Activated CD8-positive, alpha-beta memory T cell treated with anti-CD3 and anti-CD28 coated beads, Interleukin-2, amount 50 U/mL, for 24 hours (primary cell): Measurements from ENCODE around the gene HDAC4.

Experiments used
- DNase-seq: peaks from one replicate; pipeline ENCODE4 v3.0.0-alpha.2; 2020; ENCODE audit errors: extremely low read depth

The HDAC4 gene

DNA sequence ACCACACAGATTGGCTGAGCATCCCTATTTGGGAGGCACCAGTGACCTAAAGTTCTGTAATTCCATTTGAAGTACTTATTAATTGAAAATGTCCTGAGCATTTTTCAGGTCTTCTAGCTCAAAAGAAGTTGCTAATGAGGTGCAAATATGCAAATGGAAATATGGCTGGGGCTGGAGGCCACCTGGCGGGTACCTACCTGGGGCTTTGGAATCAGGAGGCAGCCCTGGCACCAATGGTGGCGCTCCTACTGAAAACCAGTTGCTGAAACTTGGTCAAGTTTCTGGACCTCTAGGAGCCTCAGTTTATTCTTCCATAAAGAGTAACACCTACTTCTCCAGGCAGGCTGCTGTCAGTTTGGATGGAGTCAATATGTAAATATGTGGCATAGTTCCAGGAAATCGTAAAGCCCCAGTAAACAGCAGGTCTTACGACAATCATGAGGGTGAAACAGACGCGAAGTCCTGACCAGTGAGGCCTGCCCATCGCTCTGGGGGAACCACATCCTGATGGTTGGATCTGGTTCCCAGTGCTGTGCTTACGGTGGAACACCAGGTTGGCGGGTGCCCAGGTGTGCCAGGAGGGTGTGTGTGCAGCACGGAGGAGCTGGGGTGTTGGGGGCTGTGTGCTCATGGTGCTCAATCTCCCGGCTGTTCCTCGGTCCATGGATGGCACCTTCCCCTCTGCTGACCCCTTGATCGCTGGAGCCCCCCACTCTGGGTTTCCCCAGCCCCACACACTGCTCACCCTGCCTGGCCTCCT, 366.8 kb downstream of the HDAC4 start:
- no peak for DNase-seq

DNA sequence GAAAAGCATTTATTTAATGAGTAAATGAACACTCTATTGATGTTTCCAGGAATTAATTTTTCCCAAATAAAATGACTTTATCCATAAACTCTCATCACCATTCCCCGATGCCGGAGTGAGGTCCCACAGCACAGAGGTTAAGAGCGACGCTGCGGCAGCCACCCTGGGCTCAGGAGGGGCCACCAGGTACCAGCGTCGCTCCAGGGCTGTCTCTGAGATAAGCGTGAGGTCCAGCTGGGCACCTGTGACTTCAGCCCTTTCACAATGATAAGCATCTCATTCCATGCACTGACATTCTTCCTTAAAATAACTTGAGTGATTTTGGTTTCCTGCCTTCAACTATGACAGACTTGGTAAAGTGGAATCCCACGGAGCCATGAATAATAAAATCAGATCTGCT, 370.9 kb downstream of the HDAC4 start:
- DNase-seq = no peak

DNA sequence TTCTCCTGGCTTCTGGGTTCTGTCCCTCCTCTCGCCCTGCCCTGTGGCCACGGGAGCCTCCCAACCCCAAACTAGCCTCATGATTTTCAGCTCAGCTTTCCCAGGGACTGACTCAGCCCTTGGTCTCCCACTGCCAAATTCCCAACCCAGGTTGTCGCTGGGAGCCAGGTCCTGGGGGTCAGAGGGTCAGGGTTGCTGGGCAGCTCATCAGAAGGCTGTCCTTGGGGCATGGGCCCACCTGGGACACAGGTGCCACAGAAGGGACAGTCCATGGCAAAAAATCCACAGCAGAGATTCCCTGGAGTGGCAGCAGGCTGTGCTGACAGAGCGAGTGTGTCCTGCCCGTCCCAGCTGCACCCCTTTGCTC, 372.6 kb downstream of the HDAC4 start:
- DNase-seq = no peak

- DNase-seq = no peak
These were observed 373.2 kb downstream of the HDAC4 start for GRCh38 chr2:239027391-239028252.

- no peak for DNase-seq
These were observed 374.0 kb downstream of the HDAC4 start for GRCh38 chr2:239026711-239027361.

DNA sequence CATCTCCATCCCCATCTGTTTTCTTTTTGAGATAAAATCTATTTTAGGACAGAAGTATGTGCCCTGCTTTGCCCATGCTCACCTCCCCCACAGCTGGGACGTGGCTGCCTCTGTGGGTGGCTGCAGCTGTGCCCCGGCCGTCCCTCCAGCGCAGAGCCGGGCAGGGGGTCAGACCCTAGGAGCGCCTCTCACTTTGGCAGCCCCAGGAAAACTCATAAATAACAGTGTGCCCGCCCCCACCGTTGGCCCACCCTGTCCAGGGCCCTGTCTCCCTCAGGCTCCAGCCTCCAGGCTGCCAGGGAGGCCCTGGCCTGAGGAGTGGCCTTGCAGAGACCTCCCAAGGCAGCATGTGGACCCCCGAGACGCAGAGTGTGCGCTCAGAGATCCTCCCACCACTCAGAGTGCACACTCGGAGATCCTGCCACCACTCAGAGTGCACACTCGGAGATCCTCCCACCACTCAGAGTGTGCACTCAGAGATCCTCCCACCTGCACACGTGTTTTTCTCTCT, 374.8 kb downstream of the HDAC4 start:
- DNase-seq = no peak

DNA sequence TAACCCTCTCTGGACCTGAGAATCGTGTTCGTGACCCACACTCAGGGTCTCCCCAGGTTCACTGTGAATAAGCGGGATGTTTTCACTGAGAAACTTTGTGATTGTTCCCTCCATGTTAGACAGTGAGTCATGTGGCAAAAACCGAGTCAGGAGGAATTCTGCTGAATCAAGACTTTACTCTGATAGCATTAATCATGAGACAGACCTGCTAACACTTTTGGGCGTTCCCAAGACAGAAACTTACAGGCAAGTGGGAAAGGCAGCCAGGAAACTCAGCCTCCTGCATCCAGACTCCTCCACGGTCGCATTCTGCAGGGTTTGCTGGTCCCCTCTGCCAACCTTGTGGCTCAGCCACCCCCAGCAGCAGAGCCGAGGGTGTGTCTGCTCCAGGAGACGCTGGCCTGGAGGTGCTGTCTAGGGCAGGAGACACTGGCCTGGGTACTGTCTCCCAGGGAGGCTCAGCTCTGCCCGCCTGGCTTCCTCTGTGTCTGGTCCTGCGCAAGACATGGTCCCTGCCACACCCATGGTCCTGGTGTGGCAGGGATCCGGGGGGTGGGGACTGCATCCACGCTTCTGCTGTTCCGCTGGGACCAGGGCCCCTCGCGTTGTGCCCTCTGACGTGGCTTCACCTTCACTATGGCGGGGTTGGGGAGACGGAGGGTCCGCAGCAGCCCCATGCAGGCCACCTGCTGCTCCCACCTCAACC, 375.6 kb downstream of the HDAC4 start:
- no peak for DNase-seq

DNA sequence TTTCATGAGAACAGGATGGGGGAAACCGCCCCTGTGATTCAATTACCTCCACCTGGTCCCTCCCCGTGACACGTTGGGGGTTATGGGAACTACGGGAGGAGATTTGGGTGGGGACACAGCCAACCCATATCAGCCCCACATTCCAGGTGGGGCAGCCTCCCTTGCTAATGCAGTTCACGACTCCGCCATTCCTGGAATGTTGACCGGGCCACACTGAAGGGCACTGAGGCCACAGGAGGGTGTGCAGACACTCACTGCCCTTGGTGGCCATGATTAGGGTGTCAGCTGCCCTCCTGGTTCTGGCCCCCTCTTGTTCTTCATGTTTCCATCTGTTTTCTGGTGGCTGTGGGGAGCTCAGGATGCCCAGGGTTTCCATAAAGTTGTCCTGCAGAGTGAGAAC, 376.6 kb downstream of the HDAC4 start:
- DNase-seq = no peak

DNA sequence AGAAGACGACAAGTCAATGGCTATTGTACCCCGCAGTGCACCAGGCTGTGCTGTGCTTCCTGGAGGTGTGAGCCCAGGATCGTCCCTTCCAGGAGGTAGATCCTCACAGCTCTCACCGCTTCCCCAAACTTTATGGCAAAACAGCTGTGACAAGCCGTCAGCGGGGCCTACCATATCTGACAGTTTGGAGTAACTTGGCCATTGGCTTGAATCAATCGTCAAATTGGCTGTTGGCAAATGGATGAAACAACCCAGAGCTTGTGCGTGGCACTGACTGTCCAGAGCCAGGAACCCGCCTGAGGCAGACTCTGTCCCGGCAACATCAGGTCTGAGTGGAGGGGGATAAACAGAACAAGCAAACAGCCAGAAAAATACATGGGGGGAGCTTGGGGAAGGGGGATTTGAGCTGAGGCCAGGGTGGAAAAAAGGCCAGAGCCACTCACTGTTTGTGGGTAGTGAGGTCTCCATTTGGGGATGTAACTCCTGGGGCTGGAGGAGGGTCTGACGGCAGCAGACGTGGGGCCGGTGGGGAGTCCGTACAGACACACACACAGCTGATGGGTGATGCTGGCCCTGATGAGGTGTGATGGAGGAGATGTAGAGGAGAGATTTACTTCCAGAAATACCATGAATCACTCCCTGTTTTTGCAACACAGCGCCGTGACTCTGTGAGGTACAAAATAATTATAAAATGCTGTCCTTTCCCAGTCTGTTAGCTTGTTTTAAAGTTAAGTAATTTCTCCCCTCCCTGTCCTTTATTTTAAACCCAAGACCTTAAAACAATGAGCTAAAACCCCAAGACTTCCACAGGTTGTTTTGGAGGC, 378.2 kb downstream of the HDAC4 start:
- no peak for DNase-seq

DNA sequence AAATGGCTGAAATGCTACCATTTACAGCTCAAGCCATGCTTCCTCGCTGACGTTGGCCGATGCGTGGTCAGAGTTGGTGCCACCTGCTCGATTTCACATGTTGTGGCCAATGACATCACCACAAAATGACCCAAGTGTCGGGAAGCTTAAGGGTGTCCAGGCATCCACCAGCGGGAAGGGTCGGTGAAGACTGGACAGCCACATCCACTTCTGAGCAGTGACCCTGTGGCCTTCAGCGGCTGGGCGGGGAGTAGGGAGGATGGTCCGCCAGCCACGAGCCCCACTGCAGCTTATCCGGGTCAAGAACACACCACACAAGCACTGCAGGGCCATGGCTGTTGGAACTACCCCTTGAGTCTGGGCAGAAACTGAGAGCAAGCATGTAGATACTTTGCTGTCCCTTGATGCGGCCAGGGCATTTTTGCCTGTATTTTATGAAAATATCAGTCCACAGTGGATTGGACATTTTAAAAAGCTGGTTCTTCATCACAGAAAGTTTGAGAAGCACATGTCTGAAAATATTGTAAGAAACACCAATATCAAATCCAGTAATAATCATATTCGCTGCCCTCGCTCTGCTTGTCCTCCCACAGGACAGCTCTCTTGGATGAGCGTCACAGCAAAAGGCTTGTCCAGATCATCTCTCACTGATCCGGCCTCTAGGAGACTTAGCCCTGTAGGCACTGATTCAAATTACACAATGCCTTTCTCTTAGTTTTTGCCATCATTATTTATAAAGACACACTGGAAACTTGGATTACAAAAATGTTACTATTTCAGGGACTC, 379.0 kb downstream of the HDAC4 start:
- no peak for DNase-seq

- DNase-seq = no peak
These were observed 379.6 kb downstream of the HDAC4 start for GRCh38 chr2:239021224-239021623.

DNA sequence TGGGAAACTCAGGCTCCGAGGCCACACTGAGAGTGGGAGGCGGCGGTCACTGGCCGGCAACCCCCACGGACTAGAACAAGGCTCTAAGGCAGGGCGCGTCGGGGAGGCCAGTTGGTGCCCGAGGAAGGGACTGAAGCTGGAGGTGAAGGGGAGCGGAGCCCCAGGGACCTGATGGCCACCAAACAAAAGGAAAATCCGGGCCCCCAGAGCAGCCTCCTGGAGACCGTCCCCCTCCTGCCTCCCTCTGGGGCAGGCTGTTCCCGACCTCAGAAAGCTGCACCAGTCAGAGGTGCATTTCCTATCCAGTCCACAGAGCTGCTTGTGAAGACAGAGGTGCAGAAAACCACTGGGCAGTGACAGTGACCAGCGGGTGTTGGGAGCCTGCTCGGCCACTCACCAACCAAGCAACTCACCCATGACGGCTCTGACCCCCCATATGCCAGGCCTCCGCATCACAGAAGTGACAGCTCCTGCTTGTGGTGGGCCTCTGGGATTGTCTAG, 380.2 kb downstream of the HDAC4 start:
- DNase-seq = no peak

GRCh38 chr2:239019183-239019581, 381.6 kb downstream of the HDAC4 start:
- no peak for DNase-seq

GRCh38 chr2:239018271-239019182, 382.3 kb downstream of the HDAC4 start:
- DNase-seq = no peak

- no peak for DNase-seq
These were observed 383.2 kb downstream of the HDAC4 start for GRCh38 chr2:239017491-239018098.

- no peak for DNase-seq
These were observed 384.7 kb downstream of the HDAC4 start for GRCh38 chr2:239015901-239016675.

DNA sequence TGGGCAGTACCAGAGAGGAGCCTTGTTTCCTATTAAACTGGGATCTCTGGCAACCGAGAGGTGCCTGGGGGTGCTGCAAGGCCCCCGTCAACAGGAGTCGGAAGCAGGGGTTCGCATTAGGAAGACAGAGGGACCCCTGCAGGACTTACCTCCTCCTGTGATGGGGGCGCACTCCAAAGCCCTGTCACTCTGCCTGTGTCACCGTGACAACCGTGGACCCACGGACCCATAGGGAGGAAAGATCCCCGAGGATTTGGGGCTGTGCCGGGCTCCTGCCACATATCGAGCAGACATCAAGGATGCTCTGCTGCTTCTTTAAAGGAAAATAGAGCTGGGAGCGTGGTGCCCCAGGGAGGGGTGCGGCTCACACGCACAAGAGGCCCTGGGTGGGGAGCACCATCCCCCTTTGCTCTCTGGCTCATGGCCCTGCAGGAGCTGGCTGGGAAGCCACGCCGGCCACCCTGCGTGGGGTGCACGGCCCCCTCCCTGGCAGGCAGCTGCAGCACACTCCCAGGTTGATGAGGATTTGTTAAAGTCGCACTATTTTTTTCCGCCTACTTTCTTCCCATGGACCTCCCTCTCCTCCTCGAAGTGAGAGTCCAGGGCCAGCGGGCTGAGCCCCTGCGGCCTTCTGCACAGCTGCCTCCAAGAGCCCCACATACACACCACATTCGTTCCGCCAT, 385.5 kb downstream of the HDAC4 start:
- no peak for DNase-seq
